GM23338 (cell line): ENCODE measurements around the gene NPY4R2. TPM values are rescaled to one million over a fixed set of nuclear protein-coding genes. Genes with fewer than 3 reads are reported as not detected.
A peak's percentile ranks its signal among the peaks of the same experiment; 100 is the strongest.
"Not testable (repeated sequence)": the region's sequence is repeated elsewhere in the genome, so short reads cannot be mapped to it uniquely, and the experiment has no call there.

ENCODE experiments used
- ATAC-seq: fragments of 200-7000 bp; cut with Tn5 transposase; 3 replicates; pipeline ENCODE4 v1.9.1; 2020
- DNase-seq: peaks from one replicate; pipeline ENCODE4 v3.0.0-alpha.2; 2015; ENCODE audit warnings: low spot score
- H2AFZ ChIP-seq: fragments of 200-600 bp; sonication (generic); 2 replicates; pipeline ENCODE4 v1.8.0; 2016; ENCODE audit warnings: antibody characterized with exemption, mild to moderate bottlenecking, moderate library complexity
- H3F3A ChIP-seq: fragments of 200-600 bp; sonication (generic); replicated peaks from 2 replicates; pipeline ENCODE4 v1.8.0; 2017; ENCODE audit warnings: antibody characterized with exemption, mixed run types, low read depth
- H3K27ac ChIP-seq: fragments of 200-600 bp; sonication (generic); 2 replicates; pipeline ENCODE4 v1.6.1; 2016; ENCODE audit warnings: low read depth
- H3K27me3 ChIP-seq: fragments of 200-600 bp; sonication (generic); 2 replicates; pipeline ENCODE4 v1.8.0; 2016; ENCODE audit warnings: mild to moderate bottlenecking, mixed run types, moderate library complexity; ENCODE audit not compliant: insufficient read depth
- H3K36me3 ChIP-seq: fragments of 200-600 bp; sonication (generic); 2 replicates; pipeline ENCODE4 v1.8.0; 2016; ENCODE audit warnings: mild to moderate bottlenecking; ENCODE audit not compliant: insufficient read depth
- H3K4me1 ChIP-seq: fragments of 200-600 bp; sonication (generic); 2 replicates; pipeline ENCODE4 v1.8.0; 2016; ENCODE audit warnings: mild to moderate bottlenecking, moderate library complexity; ENCODE audit not compliant: insufficient read depth
- H3K4me2 ChIP-seq: fragments of 200-600 bp; sonication (generic); 2 replicates; pipeline ENCODE4 v1.7.1; 2017; ENCODE audit warnings: mixed run types
- H3K4me3 ChIP-seq: fragments of 200-600 bp; sonication (generic); 2 replicates; pipeline ENCODE4 v1.6.1; 2016; ENCODE audit warnings: mixed run types
- H3K79me2 ChIP-seq: fragments of 200-600 bp; sonication (generic); replicated peaks from 2 replicates; pipeline ENCODE4 v1.8.0; 2017; ENCODE audit warnings: mild to moderate bottlenecking; ENCODE audit not compliant: insufficient read depth
- H3K9me2 ChIP-seq: fragments of 200-600 bp; sonication (generic); 2 replicates; pipeline ENCODE4 v1.8.0; 2017; ENCODE audit not compliant: insufficient read depth
- H4K20me1 ChIP-seq: fragments of 200-600 bp; sonication (generic); replicated peaks from 2 replicates; pipeline ENCODE4 v1.8.0; 2017; ENCODE audit warnings: mild to moderate bottlenecking; ENCODE audit not compliant: insufficient read depth
- H3K27ac Mint-ChIP-seq: 2 replicates; pipeline ENCODE4 v1.8.0; 2020; ENCODE audit warnings: inconsistent platforms, mild to moderate bottlenecking, moderate library complexity, mixed read lengths
- H3K27me3 Mint-ChIP-seq: 3 replicates; pipeline ENCODE4 v1.8.0; 2022; ENCODE audit warnings: low read depth, mild to moderate bottlenecking, moderate library complexity, mixed read lengths, inconsistent platforms; ENCODE audit not compliant: insufficient read depth, poor library complexity
- H3K36me3 Mint-ChIP-seq: 3 replicates; pipeline ENCODE4 v1.8.0; 2021; ENCODE audit warnings: low read depth, mild to moderate bottlenecking, inconsistent platforms, moderate library complexity, mixed read lengths
- H3K4me1 Mint-ChIP-seq: 3 replicates; pipeline ENCODE4 v1.8.0; 2020; ENCODE audit warnings: mild to moderate bottlenecking, inconsistent platforms, mixed read lengths
- H3K4me3 Mint-ChIP-seq: 3 replicates; pipeline ENCODE4 v1.8.0; 2021; ENCODE audit warnings: moderate library complexity, mild to moderate bottlenecking, inconsistent platforms, mixed read lengths
- H3K9me3 Mint-ChIP-seq: 3 replicates; pipeline ENCODE4 v1.8.0; 2020; ENCODE audit warnings: moderate library complexity, mild to moderate bottlenecking, inconsistent platforms, mixed read lengths
- long read RNA-seq: library from polyadenylated mRNA; unstranded; transcript quantifications from one replicate; pipeline ENCODE4 v2.0.0, GENCODE V29; 2020; ENCODE audit not compliant: unreplicated experiment
- polyA plus RNA-seq: library from polyadenylated mRNA; unstranded; fragments of >200 nt; fragmentation: Nextera tagmentation; extraction: Ambion mirVana; gene quantifications from 2 replicates; pipeline ENCODE4 v1.2.1, GENCODE V29; 2016
- total RNA-seq: library from RNA; depleted of rRNA; stranded (reverse); fragments of >200 nt; shearing (Covaris generic); gene quantifications from 2 replicates; pipeline ENCODE4 v1.2.3, GENCODE V29; 2014; rRNA removed

The NPY4R2 gene
- total RNA-seq (not detected in 2 replicates), polyA plus RNA-seq (not detected in 2 replicates)
- long read RNA-seq, result 0 reads

GRCh38 chr10:47918475-47918874 is at the start of gene NPY4R2:
Gene NPY4R2 (plus strand): TSS chr10:47918662. CDS start chr10:47921988, 3,326 bp downstream.
- not testable (repeated sequence) for H3K9me3 Mint-ChIP-seq, H3K4me2 ChIP-seq, H3K36me3 ChIP-seq, H2AFZ ChIP-seq, H3K36me3 Mint-ChIP-seq, H3K79me2 ChIP-seq, H3K4me1 ChIP-seq, H3K27me3 ChIP-seq, H3F3A ChIP-seq, H3K27me3 Mint-ChIP-seq, H3K4me3 Mint-ChIP-seq, H3K4me3 ChIP-seq, H3K9me2 ChIP-seq, H3K4me1 Mint-ChIP-seq, H3K27ac Mint-ChIP-seq, DNase-seq, H3K27ac ChIP-seq, H4K20me1 ChIP-seq
- peak; percentile 57 for ATAC-seq

GRCh38 chr10:47870887-47871286 is 47.6 kb upstream of the NPY4R2 start:
- DNase-seq, H3K27ac Mint-ChIP-seq, H3K4me1 ChIP-seq, H3K36me3 Mint-ChIP-seq, H3K9me2 ChIP-seq, H3K9me3 Mint-ChIP-seq, ATAC-seq, H3F3A ChIP-seq, H3K36me3 ChIP-seq, H4K20me1 ChIP-seq, H3K4me1 Mint-ChIP-seq, H3K27ac ChIP-seq, H3K4me3 ChIP-seq, H2AFZ ChIP-seq, H3K27me3 ChIP-seq, H3K4me2 ChIP-seq, H3K79me2 ChIP-seq, H3K4me3 Mint-ChIP-seq, H3K27me3 Mint-ChIP-seq: not testable (repeated sequence)

GRCh38 chr10:47871485-47872180 is 46.8 kb upstream of the NPY4R2 start:
- not testable (repeated sequence) for DNase-seq, H3K4me1 ChIP-seq, H3K36me3 Mint-ChIP-seq, H3K4me3 ChIP-seq, H3K4me3 Mint-ChIP-seq, H2AFZ ChIP-seq, H3K9me3 Mint-ChIP-seq, ATAC-seq, H4K20me1 ChIP-seq, H3F3A ChIP-seq, H3K4me1 Mint-ChIP-seq, H3K27me3 Mint-ChIP-seq, H3K27me3 ChIP-seq, H3K36me3 ChIP-seq, H3K4me2 ChIP-seq, H3K27ac Mint-ChIP-seq, H3K27ac ChIP-seq, H3K79me2 ChIP-seq, H3K9me2 ChIP-seq

- not testable (repeated sequence) for H3K27me3 Mint-ChIP-seq, H2AFZ ChIP-seq, H3K9me2 ChIP-seq, H3K36me3 ChIP-seq, H3K4me3 ChIP-seq, H3F3A ChIP-seq, H4K20me1 ChIP-seq, ATAC-seq, H3K27me3 ChIP-seq, H3K9me3 Mint-ChIP-seq, H3K27ac ChIP-seq, H3K4me3 Mint-ChIP-seq, H3K4me1 ChIP-seq, H3K79me2 ChIP-seq, H3K27ac Mint-ChIP-seq, H3K4me1 Mint-ChIP-seq, H3K36me3 Mint-ChIP-seq, H3K4me2 ChIP-seq, DNase-seq
Measured at GRCh38 chr10:47872236-47872635, 46.2 kb upstream of the NPY4R2 start.

- not testable (repeated sequence) for H3K4me1 Mint-ChIP-seq, H3K4me3 ChIP-seq, DNase-seq, H2AFZ ChIP-seq, H4K20me1 ChIP-seq, H3K36me3 ChIP-seq, H3K27me3 ChIP-seq, H3K4me1 ChIP-seq, H3F3A ChIP-seq, H3K36me3 Mint-ChIP-seq, H3K27ac Mint-ChIP-seq, H3K27me3 Mint-ChIP-seq, H3K27ac ChIP-seq, H3K4me2 ChIP-seq, H3K79me2 ChIP-seq, H3K4me3 Mint-ChIP-seq, H3K9me3 Mint-ChIP-seq, H3K9me2 ChIP-seq
- peak; percentile 56 for ATAC-seq
Measured at GRCh38 chr10:47884239-47884638, 34.2 kb upstream of the NPY4R2 start.

GRCh38 chr10:47884934-47885333 is 33.5 kb upstream of the NPY4R2 start:
- not testable (repeated sequence) for H3K36me3 ChIP-seq, H3K4me1 ChIP-seq, H3K9me3 Mint-ChIP-seq, H3K4me1 Mint-ChIP-seq, H3K79me2 ChIP-seq, DNase-seq, H4K20me1 ChIP-seq, H3K4me3 ChIP-seq, H3F3A ChIP-seq, H3K9me2 ChIP-seq, H3K4me2 ChIP-seq, H3K27me3 ChIP-seq, H3K27me3 Mint-ChIP-seq, H3K4me3 Mint-ChIP-seq, H2AFZ ChIP-seq, H3K27ac Mint-ChIP-seq, ATAC-seq, H3K27ac ChIP-seq, H3K36me3 Mint-ChIP-seq

- not testable (repeated sequence) for H4K20me1 ChIP-seq
Measured at GRCh38 chr10:47886356-47886755, 32.1 kb upstream of the NPY4R2 start.

More at GRCh38 chr10:47886356-47886755, 32.1 kb upstream of the NPY4R2 start:
- H3K36me3 ChIP-seq, H3K4me2 ChIP-seq, H3K27me3 ChIP-seq, H3K4me3 ChIP-seq, H3K27ac ChIP-seq, H3K9me2 ChIP-seq, H3K4me1 Mint-ChIP-seq, H3K27ac Mint-ChIP-seq, H3K4me3 Mint-ChIP-seq, H3F3A ChIP-seq, H3K27me3 Mint-ChIP-seq, DNase-seq, H3K4me1 ChIP-seq, H3K36me3 Mint-ChIP-seq, H3K79me2 ChIP-seq, ATAC-seq, H3K9me3 Mint-ChIP-seq, H2AFZ ChIP-seq: not testable (repeated sequence)
